Measurements from ENCODE around the gene AIFM3.
"Not testable (repeated sequence)": the region's sequence is repeated elsewhere in the genome, so short reads cannot be mapped to it uniquely, and the experiment has no call there.

AIFM3 gene

DNA sequence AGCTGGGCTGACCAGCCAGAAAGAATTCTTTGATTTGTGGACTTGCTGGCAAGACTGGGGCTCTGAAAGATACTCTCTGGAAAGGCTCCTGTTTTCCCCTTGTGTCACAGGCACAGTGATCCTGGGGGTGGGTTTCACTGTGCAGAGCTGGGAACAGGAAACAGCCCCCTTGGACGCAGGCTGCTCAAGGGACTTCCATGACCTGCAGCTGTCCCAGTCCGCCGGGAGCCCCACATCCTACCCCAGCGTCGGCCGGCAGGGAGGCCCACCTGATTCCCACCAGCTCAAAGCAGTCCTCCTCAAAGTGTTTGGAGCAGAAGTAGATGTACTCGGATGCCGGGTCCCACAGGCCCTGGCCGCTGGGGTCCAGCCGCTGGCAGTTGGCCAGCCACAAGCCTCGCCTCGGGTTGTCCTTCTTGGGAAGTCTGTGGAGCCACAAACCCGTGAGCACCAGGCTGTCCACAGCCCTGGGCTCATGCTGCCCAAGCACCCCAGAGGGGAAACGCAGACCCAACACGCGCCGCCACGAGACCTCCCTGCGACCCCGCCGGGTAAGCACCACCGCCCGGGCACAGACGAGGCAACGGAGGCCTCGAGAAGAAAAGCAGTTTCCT lies 34.0 kb downstream of the AIFM3 start:
- peaks cover 34% of the 10 kb centered on the region for H3K36me3 ChIP-seq (ENCODE audit: control insufficient read depth, insufficient read depth, low read length)
- peak overlapping the region; percentile 87 for H3K27ac ChIP-seq (ENCODE audit: low read depth, low read length)
- peak overlapping the region; percentile 95 for H3K9ac ChIP-seq (ENCODE audit: low read length)

DNA sequence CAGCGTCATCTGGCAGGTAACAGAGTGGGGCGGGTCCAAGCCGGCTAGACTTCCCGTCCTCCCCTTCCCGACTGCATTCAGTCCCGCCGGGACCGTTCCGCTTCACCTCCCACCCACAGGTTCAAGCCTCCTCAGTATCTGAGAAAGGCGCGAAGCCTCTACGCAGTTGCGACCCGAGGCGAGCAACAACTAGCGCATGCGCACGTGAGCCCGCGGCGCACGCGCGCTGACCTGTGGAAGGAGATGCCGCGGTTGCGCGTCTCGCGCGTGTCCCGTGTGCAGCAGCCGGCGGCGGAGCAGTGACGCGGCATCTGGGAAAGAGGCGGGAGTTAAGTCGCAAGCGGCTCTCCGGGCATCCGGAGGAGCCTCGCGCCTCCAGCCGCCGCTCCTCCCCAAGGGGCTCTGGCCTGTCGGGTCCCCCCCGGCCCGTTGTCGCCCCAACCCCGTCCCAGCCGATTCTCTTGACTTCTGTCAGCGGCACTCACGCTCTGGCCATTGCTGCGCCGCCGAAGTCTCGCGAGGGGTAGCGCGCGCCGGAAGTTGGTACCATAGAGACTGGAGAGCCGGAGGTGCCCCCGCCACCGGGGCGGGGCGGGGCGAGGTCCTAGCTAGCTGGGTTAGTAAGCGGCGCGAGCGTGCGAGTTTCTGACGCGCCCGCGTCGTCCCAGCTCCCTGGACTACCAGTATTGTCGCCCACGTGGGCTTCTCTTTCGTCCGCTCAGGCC lies 34.7 kb downstream of the AIFM3 start, which contains the start of gene THAP7:
Gene THAP7, minus strand, starts transcription at position 518 of the 725 bp plus-strand sequence. Its CDS starts 207 bp downstream, at position 311.
- H3K4me1 ChIP-seq (ENCODE audit: control insufficient read depth, insufficient read depth, low read length) = peaks cover 10% of the 10 kb centered on the region
- no peaks in the 10 kb centered on the region for H3K9me3 ChIP-seq (ENCODE audit: control insufficient read depth, insufficient read depth, low read depth, low read length)
- H3K27me3 ChIP-seq (ENCODE audit: control insufficient read depth, insufficient read depth, low read length) = no peaks in the 10 kb centered on the region
- peak within 1 kb of the TSS; percentile 83 for H3K4me3 ChIP-seq (ENCODE audit: low read depth, low read length)
- peak within 1 kb of the TSS; percentile 87 for H3K27ac ChIP-seq (ENCODE audit: low read depth, low read length)
- peaks cover 27% of the 10 kb centered on the region for H3K36me3 ChIP-seq (ENCODE audit: control insufficient read depth, insufficient read depth, low read length)
- peak within 1 kb of the TSS; percentile 95 for H3K9ac ChIP-seq (ENCODE audit: low read length)

More for the DNA sequence above, 34.0 kb downstream of the AIFM3 start:
- no peaks in the 10 kb centered on the region for H3K27me3 ChIP-seq (ENCODE audit: control insufficient read depth, insufficient read depth, low read length)
- H3K4me1 ChIP-seq (ENCODE audit: control insufficient read depth, insufficient read depth, low read length) = peaks cover 10% of the 10 kb centered on the region
- H3K4me3 ChIP-seq (ENCODE audit: low read depth, low read length) = peak overlapping the region; percentile 83
- H3K9me3 ChIP-seq (ENCODE audit: control insufficient read depth, insufficient read depth, low read depth, low read length) = no peaks in the 10 kb centered on the region

- Histone ChIP-seq H3K4me3 (ENCODE audit: low read depth, low read length) (no peak overlapping the region), H3K9me3 (ENCODE audit: control insufficient read depth, insufficient read depth, low read depth, low read length) (no peaks in the 10 kb centered on the region), H3K9ac (ENCODE audit: low read length) (no peak overlapping the region), H3K27ac (ENCODE audit: low read depth, low read length) (no peak overlapping the region), H3K36me3 (ENCODE audit: control insufficient read depth, insufficient read depth, low read length) (peaks cover 16% of the 10 kb centered on the region), H3K27me3 (ENCODE audit: control insufficient read depth, insufficient read depth, low read length) (no peaks in the 10 kb centered on the region), H3K4me1 (ENCODE audit: control insufficient read depth, insufficient read depth, low read length) (peaks cover 10% of the 10 kb centered on the region)
These were observed 36.7 kb downstream of the AIFM3 start for GRCh38 chr22:21003782-21004181.

- peaks cover 16% of the 10 kb centered on the region for H3K4me1 ChIP-seq (ENCODE audit: control insufficient read depth, insufficient read depth, low read length)
- H3K9me3 ChIP-seq (ENCODE audit: control insufficient read depth, insufficient read depth, low read depth, low read length); H3K36me3 ChIP-seq (ENCODE audit: control insufficient read depth, insufficient read depth, low read length); H3K4me3 ChIP-seq (ENCODE audit: low read depth, low read length); H3K9ac ChIP-seq (ENCODE audit: low read length); H3K27ac ChIP-seq (ENCODE audit: low read depth, low read length); H3K27me3 ChIP-seq (ENCODE audit: control insufficient read depth, insufficient read depth, low read length): not testable (repeated sequence)
These were observed 42.2 kb downstream of the AIFM3 start for GRCh38 chr22:21009208-21009607.

GRCh38 chr22:21009638-21010425 lies 42.8 kb downstream of the AIFM3 start:
- Histone ChIP-seq H3K27me3 (ENCODE audit: control insufficient read depth, insufficient read depth, low read length) (0 out of 2 replicates have a peak, but pooled peaks cover 4% of the 10 kb centered on the region), H3K36me3 (ENCODE audit: control insufficient read depth, insufficient read depth, low read length) (peaks cover 4% of the 10 kb centered on the region; the same call in 1 of the 2 replicates), H3K9ac (ENCODE audit: low read length) (no peak overlapping the region), H3K4me3 (ENCODE audit: low read depth, low read length) (no peak overlapping the region), H3K4me1 (ENCODE audit: control insufficient read depth, insufficient read depth, low read length) (peaks cover 21% of the 10 kb centered on the region), H3K27ac (ENCODE audit: low read depth, low read length) (no peak overlapping the region), H3K9me3 (ENCODE audit: control insufficient read depth, insufficient read depth, low read depth, low read length) (no peaks in the 10 kb centered on the region)

DNA sequence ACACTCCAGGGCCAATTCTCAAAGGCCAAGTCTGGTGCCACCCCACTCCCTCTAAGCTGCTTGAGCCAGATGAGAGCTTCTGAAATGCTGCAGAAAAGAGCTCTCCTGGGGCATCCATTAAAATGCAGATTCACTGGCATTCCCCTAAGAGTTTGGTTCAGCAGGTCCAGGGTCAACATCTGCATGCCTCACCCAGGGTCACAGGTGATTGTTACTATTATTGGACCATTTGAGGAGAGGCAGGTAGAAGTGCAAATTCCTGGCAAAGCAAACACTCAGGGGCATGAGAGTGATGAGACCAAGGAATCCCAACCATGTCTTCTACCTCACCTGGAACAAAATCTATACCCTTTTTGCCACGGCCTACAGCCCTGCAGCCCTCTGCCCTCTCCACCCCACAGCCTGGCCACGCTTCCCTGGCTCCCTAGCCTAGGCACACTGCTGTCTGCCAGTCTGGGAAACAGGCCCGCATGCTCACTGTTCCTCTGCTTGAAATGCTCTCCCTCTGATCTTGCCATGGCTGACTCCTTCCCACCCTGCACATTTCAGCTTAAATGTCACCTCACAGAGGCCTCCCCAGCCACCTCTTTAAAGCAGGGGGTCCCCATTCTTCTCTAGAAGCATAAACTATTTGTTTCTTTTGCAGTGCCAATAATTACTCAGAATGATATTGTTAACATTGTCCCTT lies 43.5 kb downstream of the AIFM3 start:
- Histone ChIP-seq H3K4me1 (ENCODE audit: control insufficient read depth, insufficient read depth, low read length) (peaks cover 28% of the 10 kb centered on the region), H3K27ac (ENCODE audit: low read depth, low read length) (no peak overlapping the region), H3K9ac (ENCODE audit: low read length) (no peak overlapping the region), H3K36me3 (ENCODE audit: control insufficient read depth, insufficient read depth, low read length) (peaks cover 4% of the 10 kb centered on the region; the same call in 1 of the 2 replicates), H3K27me3 (ENCODE audit: control insufficient read depth, insufficient read depth, low read length) (0 out of 2 replicates have a peak, but pooled peaks cover 4% of the 10 kb centered on the region), H3K9me3 (ENCODE audit: control insufficient read depth, insufficient read depth, low read depth, low read length) (no peaks in the 10 kb centered on the region), H3K4me3 (ENCODE audit: low read depth, low read length) (no peak overlapping the region)

GRCh38 chr22:21012446-21013407 lies 45.7 kb downstream of the AIFM3 start:
- peak overlapping the region; percentile 70 for H3K4me3 ChIP-seq (ENCODE audit: low read depth, low read length)
- H3K9ac ChIP-seq (ENCODE audit: low read length) = no peak overlapping the region
- peaks cover 31% of the 10 kb centered on the region for H3K4me1 ChIP-seq (ENCODE audit: control insufficient read depth, insufficient read depth, low read length)
- H3K27ac ChIP-seq (ENCODE audit: low read depth, low read length) = no peak overlapping the region
- no peaks in the 10 kb centered on the region for H3K9me3 ChIP-seq (ENCODE audit: control insufficient read depth, insufficient read depth, low read depth, low read length)
- H3K27me3 ChIP-seq (ENCODE audit: control insufficient read depth, insufficient read depth, low read length) = 0 out of 2 replicates have a peak, but pooled peaks cover 4% of the 10 kb centered on the region
- H3K36me3 ChIP-seq (ENCODE audit: control insufficient read depth, insufficient read depth, low read length) = peaks cover 4% of the 10 kb centered on the region; the same call in 1 of the 2 replicates

DNA sequence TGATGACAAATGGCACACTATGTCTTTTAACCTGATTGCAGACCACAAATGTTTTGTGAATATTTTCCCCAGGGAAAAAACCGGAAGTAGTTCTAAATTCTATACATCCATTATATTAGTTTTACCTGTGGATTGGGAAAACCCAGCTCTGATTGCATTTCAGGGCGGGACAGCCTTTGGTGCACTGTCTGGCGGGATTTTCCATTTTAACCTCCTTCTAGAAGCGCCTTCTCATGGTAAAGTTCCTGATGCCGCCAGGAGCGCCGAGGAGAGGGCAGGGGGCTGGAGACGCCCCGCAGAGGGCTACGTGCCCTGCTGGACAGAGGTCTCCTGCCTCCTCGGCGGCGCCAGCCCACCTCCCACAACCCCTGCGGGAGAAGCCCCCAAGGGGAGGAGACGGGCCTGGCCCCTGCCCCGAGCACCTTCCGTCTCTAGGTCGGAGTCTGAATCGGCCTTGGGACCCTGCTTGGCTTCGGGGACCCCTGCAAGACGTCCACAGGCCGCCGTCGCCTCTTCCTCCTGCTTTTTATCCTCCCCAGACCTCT lies 46.7 kb downstream of the AIFM3 start:
- Histone ChIP-seq H3K9ac (ENCODE audit: low read length) (peak overlapping the region; percentile 47), H3K4me3 (ENCODE audit: low read depth, low read length) (peak overlapping the region; percentile 70), H3K9me3 (ENCODE audit: control insufficient read depth, insufficient read depth, low read depth, low read length) (no peaks in the 10 kb centered on the region), H3K36me3 (ENCODE audit: control insufficient read depth, insufficient read depth, low read length) (peaks cover 2% of the 10 kb centered on the region; the same call in 1 of the 2 replicates), H3K27me3 (ENCODE audit: control insufficient read depth, insufficient read depth, low read length) (0 out of 2 replicates have a peak, but pooled peaks cover 4% of the 10 kb centered on the region), H3K4me1 (ENCODE audit: control insufficient read depth, insufficient read depth, low read length) (peaks cover 31% of the 10 kb centered on the region), H3K27ac (ENCODE audit: low read depth, low read length) (peak overlapping the region; percentile 15; the same call in 1 of the 2 replicates)

DNA sequence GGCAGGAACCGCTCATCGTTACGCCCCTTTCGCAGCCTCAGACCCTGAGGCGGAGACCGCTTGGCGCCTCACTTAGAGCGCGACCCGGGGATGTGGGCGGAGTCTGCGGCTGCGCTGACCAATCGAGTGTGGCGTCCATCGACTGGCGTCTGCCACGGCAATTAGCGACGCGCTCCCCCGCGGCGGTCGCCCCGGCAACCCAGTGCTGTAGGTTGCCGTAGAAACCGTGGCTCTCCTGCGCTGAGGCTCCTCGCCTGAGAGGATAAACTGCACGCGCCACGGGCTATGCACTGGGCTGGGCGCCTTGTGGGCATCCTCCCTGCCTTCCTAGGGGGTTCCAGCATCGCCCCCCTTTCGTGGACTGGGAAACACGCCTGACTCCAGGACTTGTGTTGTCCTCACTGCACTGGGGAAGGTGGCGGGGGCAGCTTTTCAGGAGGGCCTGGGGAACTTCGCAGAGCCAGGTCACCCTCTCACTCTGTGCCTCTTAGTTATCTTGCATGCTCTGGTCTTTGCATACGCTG lies 47.2 kb downstream of the AIFM3 start:
- peak overlapping the region; percentile 70 for H3K4me3 ChIP-seq (ENCODE audit: low read depth, low read length)
- H3K36me3 ChIP-seq (ENCODE audit: control insufficient read depth, insufficient read depth, low read length) = no peaks in the 10 kb centered on the region
- H3K27ac ChIP-seq (ENCODE audit: low read depth, low read length) = no peak overlapping the region; the same call in 1 of the 2 replicates
- H3K9ac ChIP-seq (ENCODE audit: low read length) = peak overlapping the region; percentile 47
- H3K9me3 ChIP-seq (ENCODE audit: control insufficient read depth, insufficient read depth, low read depth, low read length) = 0 out of 2 replicates have a peak, but pooled peaks cover 2% of the 10 kb centered on the region
- 0 out of 2 replicates have a peak, but pooled peaks cover 4% of the 10 kb centered on the region for H3K27me3 ChIP-seq (ENCODE audit: control insufficient read depth, insufficient read depth, low read length)
- H3K4me1 ChIP-seq (ENCODE audit: control insufficient read depth, insufficient read depth, low read length) = peaks cover 31% of the 10 kb centered on the region
